HPDE6-E6E7 (cell line): ENCODE measurements around the gene EEF1AKMT2.
"Not testable (repeated sequence)": the region's sequence is repeated elsewhere in the genome, so short reads cannot be mapped to it uniquely, and the experiment has no call there.

Experiments
- DNase-seq: peaks from one replicate; pipeline ENCODE4 v3.0.0; 2011; ENCODE audit warnings: missing footprints; ENCODE audit errors: extremely low spot score

The EEF1AKMT2 gene

DNA sequence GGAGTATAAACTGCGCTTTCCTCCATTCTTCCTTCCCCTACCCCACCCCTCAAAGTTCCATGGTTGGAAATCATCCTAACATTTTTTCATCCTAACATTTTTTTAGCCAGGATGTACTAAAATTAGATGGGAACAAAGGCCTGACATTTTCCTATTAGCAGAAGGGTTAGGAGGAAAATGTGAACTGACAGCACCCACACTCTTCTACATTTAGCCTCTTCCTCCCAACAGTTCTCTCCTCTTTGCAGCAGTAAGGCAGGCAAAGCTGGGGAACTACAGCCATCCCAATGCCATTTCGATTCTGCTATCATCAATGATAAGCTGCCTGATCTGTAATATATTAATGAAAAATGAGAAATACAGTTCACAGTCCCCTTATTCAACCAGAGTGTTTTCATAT is 36.1 kb downstream of the EEF1AKMT2 start:
- DNase-seq, result no peak

DNA sequence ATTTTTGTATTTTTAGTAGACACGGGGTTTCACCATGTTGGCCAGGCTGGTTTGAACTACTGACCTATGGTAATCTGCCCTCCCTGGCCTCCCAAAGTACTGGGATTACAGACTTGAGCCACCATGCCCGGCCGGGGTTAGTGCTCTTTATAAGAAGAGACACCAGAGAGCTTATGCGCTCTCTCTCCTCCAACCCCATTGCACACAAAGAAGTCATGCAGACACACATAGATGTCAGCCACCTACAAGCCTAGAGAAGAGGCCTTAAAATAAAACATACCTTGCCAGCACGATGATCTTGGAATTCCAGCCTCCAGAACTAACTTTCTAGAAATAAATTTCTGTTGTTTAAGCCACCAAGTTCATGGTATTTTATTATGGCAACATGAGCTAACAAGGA is 37.5 kb downstream of the EEF1AKMT2 start:
- DNase-seq, result no peak

DNA sequence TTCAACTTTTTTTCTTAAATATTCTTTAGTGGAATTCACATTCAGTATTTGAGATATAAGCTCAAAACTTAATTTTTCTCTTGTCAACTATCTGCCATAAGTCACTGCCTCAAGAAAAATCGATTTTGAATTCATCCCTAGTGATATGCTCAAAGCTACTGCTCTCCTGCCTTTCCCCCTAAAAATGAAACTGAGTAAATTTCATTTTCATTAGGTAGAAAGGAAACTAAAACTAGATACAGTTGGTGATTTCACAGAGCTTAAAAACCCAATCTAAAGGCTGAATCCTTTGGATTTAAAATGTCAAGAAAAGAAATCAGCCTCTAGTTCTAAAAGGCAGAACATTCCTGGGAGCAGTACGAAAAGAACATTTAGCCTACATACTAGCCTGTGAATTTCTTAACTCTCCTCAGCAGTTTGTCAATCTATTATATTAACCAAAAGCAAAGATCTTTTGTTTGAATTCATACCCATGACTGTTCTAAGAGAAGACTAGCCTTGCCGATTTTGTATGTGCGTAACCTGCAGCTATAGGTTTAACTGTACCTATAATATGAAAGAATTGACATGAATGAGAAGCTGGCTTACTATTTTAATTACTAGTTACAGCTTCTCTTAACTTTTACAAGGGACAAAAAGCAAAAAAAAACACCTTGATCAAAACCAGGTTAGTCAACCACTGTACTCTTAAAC is 42.6 kb downstream of the EEF1AKMT2 start:
- no peak for DNase-seq

- no peak for DNase-seq
Observed at GRCh38 chr10:124748166-124748565, 43.5 kb downstream of the EEF1AKMT2 start.

- no peak for DNase-seq
Observed at GRCh38 chr10:124747745-124748144, 43.9 kb downstream of the EEF1AKMT2 start.

DNA sequence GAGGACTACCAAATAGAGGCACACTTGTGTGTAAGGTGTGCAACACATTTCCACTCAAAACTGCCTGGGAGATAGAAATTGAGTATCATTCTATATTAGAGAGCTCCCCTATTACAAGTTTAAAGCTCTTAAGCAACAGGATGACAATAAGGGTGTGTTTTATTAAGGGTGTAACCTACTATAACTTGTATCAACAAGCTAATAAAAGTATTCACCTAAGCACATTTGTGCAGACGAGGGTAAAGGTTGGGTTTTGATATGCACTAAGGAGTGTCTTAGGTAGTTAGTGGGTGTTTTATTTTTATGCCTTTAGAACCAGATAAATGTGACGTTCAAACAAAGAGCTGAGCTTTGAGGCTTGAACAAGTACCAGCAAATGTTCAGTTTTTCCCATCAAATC is 44.7 kb downstream of the EEF1AKMT2 start:
- DNase-seq, result no peak

DNA sequence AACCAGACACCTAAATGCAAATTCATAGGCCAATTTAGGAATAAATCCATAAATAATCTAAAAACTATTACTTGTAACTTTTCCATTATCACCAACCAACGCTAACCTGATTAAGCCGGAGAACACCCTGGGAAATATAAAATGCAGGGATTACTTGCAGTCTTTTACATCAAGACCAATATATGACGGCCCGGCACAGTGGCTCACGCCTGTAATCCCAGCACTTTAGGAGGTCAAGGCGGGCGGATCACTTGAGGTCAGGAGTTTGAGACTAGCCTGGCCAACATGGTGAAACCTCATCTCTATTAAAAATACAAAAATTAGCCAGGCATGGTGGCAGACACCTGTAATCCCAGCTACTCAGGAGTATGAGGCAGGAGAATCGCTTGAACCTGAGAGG is 45.2 kb downstream of the EEF1AKMT2 start:
- DNase-seq, result not testable (repeated sequence)

- DNase-seq, result no peak
Observed at GRCh38 chr10:124745673-124746072, 46.0 kb downstream of the EEF1AKMT2 start.

GRCh38 chr10:124745252-124745651 is 46.4 kb downstream of the EEF1AKMT2 start:
- no peak for DNase-seq

GRCh38 chr10:124744102-124745050 is 47.3 kb downstream of the EEF1AKMT2 start, which contains the start of gene FAM53B:
TSS of gene FAM53B (minus strand) at chr10:124744378. CDS start at chr10:124706713, 37,665 bp downstream.
- peak; percentile 56 for DNase-seq

DNA sequence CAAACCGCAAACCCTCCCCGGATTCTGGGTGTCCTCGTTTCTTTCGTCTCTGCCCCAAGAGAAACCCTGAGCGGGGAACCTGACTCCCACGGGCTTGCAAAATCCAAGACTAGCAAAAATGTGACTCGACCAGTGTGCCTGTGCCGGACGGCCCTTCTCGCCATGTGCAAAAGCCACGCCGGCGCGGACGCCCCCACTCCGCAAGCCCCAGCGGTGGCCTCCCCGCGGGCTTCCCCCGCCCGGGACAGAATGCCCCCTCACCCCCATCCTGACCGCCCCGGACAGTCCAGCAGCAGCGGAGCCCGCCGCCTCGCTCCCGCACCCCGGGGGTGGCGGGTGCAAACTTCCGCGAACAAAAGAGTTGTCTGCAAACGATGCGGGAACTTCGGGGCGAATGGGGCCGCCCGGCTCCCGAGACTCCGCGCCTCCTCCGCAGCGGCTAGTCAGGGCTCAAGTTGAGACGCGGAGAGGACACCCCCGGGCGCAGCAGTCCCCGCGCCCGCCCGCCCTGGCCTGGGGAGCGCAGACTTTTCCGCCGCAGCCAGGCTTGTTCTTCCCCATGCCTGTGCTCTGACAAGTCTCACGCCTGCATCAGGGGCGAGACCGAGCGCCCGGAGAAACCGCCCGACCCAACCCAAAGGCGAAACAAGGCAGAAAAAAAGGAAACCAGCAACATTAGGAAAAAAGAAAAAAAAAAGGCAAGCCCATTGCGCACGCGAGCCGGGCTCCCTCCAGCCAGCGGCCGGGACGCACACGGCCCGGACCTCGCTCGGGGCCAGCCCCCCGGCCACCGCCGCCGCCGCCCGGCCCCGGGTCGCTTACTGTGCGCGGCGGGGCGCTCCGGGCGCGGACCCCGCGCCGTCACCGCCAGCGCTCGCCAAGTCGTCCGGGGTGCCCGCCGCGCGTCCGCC is 48.2 kb downstream of the EEF1AKMT2 start:
- no peak for DNase-seq

GRCh38 chr10:124742413-124743190 is 49.1 kb downstream of the EEF1AKMT2 start:
- DNase-seq, result no peak

DNA sequence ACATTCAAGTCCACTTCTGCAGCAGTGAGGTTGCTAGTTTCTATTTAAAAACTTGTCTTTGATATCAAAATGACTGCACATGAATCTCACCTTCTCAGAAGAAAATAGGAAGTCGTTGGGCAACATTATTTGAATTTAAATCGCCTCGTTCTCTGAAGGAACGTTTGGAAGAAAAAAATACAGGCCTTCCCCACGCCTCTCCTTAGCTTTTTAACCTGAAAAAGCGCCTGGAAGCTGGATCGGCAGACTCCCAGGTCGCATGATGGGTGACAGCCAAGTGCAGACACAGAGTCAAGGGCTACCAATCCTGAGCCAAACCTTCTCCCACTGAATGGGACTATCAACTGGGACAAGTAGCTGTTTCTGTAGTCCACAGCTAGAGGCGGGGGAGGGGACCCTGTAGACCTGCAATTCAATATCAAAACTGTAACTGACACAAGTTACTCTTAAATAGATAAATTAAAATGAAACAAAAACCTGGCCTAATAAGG is 49.7 kb downstream of the EEF1AKMT2 start:
- no peak for DNase-seq

DNA sequence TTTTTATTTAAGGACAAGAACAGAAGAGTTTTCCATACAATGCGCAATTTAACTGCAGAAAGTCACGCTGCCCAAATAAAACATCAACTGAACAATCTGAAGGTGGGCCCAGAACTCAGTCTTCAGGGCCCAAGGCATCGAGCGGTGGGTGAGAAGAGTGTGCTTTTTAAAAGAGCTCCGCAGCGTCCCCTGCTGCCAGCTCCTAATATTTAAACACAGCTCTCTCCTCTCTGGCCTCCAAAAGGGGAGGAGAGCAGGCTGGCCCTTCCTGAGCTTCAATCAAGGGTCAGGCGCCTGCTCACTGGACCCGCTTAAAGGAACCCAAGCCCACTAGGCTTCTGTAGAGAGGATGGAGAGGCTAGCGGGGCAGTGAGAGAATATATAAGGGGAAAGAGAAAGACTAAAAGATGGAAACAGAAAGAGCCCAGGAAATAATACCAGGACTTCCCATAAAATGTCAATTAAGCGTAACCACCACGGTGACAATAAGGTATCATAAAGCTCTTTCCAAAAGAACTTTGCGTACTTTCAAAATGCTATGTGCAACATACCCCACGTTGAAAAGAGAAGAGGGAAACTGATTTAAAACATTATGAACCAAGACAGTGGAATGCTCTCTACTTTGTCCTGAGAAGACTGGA is 50.3 kb downstream of the EEF1AKMT2 start:
- peak; percentile 67 for DNase-seq

DNA sequence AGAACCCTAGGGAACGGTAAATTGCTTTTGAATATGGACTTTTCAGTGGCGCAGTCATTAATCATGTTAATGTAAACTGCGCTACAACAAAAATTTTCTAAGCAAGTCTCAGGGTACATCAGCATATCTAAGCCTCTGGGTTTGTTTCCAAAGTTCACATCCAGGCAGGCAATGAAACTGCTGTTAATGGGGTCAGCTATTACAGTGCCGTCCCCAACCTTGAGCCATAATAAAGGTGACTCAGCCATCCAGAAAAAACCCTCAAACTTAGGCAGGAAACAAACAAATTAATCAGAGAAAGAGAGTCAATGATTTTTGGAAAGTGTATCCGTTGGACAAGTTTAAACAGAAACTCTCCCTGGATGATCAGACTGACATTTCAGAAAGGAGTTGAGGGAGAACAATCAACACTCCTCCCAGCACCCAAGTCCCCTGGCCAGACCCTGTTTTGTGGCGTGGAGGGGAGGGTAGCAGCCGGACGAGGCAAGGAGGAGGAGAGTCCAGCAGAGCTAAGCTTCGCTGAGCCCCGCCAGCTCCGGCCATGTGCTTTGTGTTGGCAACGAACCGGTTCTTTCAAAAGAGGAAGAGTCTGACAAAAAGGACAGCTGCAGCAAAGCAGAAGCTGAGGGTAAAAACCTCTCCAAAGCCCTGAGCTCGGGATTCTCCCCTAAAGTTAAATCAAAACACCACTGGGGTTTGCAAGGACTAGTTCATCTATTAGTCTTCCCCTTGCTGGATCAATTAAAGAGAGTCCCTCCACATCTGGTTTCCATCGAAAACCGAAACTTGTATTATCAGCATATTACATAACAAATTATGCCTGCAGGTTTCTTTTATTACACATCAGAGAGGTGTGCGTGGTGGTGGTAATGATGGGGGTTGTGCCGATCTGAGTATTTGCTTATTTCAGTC is 51.1 kb downstream of the EEF1AKMT2 start:
- DNase-seq, result no peak

GRCh38 chr10:124739986-124740368 is 51.7 kb downstream of the EEF1AKMT2 start:
- DNase-seq, result no peak

GRCh38 chr10:124739119-124739921 is 52.4 kb downstream of the EEF1AKMT2 start:
- DNase-seq, result no peak

DNA sequence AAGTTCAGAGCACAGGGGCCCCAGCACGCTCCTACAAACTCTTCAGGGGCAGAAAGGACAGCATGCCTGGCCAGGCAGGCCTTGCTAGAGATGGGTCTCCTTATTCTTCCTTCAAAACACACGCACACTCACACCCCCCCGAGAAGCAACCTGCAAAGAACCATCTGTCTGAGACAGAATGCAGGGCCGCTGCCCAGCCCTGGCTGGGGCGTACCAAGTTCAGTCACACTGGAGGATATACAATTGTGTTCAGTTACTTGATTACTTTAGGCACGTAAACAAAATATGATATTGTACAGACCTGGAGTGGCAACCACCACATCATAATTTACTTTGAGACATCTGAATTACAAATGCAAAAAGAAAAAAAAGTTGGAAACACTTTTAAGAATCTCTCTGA is 53.2 kb downstream of the EEF1AKMT2 start:
- no peak for DNase-seq
